Vagina (tissue), 2 donors: Measurements from ENCODE around the gene AP1B1.

Experiments
- POLR2A ChIP-seq, 2 donors: fragments of 450-650 bp; IDR thresholded peaks; one replicate each; pipeline ENCODE4 v1.6.1; 2017; ENCODE audit warnings: antibody characterized with exemption in 2 of 2, mild to moderate bottlenecking in 2 of 2, moderate library complexity in 2 of 2
- POLR2AphosphoS5 ChIP-seq, 2 donors: sonication (generic); formaldehyde crosslinking; IDR thresholded peaks; one replicate each; pipeline ENCODE4 v1.9.0; 2017; ENCODE audit warnings: antibody characterized with exemption in 2 of 2, mild to moderate bottlenecking in 2 of 2, low read depth in 1 of 2; ENCODE audit not compliant: insufficient read depth in 1 of 2
- TF ChIP-seq, protein P1 (sequence below), 3 experiments: fragments of 450-650 bp in 2 of 3; fragments of 200-600 bp in 1 of 3; sonication (generic) in 1 of 3; IDR thresholded peaks; one replicate each; pipeline ENCODE4 v1.5.1; 2017 to 2019; ENCODE audit warnings: antibody characterized with exemption in 3 of 3, mild to moderate bottlenecking in 2 of 3, moderate library complexity in 2 of 3

DNA sequence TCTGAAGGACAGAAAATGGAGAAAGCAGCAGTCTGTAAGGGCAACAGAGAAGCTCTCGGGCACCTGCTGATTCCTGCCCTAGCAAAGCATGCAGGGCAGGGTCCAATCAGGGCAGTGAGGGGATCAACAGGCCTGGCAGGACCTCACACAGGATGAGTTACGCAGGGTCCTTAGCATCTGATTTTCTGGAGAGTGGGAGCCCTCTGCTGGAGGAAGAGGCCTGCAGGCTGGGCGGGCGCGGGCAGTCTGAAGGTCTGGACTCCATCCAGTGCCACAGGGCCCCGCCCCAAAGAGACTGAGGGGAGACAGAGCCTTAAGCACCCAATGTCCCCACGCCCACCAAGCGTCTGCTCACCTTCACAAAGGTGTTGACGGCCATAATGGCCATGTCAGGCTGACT lies 28.9 kb downstream of the AP1B1 start:
- TF ChIP-seq, protein P1, sequence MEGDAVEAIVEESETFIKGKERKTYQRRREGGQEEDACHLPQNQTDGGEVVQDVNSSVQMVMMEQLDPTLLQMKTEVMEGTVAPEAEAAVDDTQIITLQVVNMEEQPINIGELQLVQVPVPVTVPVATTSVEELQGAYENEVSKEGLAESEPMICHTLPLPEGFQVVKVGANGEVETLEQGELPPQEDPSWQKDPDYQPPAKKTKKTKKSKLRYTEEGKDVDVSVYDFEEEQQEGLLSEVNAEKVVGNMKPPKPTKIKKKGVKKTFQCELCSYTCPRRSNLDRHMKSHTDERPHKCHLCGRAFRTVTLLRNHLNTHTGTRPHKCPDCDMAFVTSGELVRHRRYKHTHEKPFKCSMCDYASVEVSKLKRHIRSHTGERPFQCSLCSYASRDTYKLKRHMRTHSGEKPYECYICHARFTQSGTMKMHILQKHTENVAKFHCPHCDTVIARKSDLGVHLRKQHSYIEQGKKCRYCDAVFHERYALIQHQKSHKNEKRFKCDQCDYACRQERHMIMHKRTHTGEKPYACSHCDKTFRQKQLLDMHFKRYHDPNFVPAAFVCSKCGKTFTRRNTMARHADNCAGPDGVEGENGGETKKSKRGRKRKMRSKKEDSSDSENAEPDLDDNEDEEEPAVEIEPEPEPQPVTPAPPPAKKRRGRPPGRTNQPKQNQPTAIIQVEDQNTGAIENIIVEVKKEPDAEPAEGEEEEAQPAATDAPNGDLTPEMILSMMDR (IDR thresholded peaks at IDR 0.05): peak in 1 of 3 experiments; percentile 31
- TF ChIP-seq POLR2A (IDR thresholded peaks at IDR 0.05): no peak
- no peak for TF ChIP-seq POLR2AphosphoS5 (IDR thresholded peaks at IDR 0.05; ENCODE audit: insufficient read depth in 1 of 2, low read depth in 1 of 2)
